Amniotic epithelial cell (primary cell): ENCODE results near the gene PDE11A.
"Not testable (repeated sequence)": the region's sequence is repeated elsewhere in the genome, so short reads cannot be mapped to it uniquely, and the experiment has no call there.

Experiments
- DNase-seq: peaks from one replicate; pipeline ENCODE4 v3.0.0-alpha.2; 2010; ENCODE audit warnings: low read depth

Gene PDE11A

DNA sequence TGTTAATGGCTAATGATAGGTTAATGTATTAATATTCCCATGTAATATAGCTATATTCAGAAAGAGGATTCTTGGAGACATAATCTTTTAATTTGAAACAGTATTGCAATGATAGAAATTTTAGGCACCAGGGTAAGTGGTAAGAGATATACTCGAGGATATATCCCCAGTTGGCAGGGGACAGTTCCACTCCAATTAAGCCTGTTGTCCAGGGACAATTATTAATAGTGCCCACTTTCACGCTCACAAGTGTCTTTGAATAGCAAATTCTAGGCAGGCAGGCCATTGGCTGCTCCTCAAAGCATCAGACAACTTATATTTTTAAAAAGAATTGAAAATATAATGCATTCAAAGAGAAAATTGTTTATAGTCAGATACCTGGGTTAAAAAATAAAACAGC lies 190.7 kb downstream of the PDE11A start:
- DNase-seq: no peak

DNA sequence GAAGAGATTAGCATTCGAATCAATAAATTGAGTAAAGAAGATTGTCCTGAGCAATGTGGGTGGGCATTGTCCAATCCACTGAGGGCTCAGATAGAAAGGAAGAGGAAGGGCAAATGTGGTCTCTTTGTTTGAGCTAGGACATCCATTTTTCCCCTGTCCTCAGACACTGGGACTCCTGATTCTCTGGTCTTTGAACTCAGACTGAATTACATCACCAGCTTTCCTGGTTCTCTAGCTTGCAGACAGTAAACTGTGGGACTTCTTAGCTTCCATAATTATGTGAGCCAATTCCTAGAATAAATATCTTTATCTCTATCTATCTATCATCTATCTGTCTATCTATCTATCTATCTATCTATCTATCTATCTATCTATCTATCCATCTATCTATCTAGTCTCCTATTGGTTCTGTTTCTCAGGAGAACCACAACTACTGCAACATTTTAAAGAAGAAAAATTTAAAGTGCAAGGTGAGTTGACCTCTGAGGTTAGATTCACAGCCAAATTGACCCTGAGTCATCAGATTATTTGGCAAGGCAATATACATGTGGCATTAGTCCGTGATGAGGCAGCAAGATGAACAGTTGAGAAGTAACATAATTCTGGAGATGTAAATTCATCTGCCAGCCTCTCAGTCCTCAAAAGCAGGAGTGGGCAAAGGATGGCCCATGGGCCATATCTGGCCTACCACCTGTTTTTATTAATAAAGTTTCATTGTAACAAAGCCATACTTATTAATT lies 191.4 kb downstream of the PDE11A start:
- DNase-seq: no peak

DNA sequence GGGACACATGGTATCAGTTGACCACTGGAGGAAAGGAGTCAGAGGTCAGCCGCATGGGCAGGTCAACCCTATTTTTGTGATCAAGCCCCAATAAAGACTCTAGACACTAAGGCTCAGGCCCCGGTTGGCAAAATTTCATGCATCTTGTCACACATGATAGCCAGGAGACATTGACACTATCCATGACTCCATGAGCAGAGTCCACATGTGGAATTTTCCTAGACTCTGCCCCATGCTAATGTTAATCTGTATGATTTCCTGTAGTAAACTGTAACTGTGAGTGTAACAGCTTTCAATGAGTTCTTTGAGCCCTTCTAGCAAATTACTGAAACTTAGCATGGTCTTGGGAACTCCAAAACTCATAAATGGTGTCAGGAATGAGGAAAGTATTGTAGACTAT lies 192.3 kb downstream of the PDE11A start:
- no peak for DNase-seq

DNA sequence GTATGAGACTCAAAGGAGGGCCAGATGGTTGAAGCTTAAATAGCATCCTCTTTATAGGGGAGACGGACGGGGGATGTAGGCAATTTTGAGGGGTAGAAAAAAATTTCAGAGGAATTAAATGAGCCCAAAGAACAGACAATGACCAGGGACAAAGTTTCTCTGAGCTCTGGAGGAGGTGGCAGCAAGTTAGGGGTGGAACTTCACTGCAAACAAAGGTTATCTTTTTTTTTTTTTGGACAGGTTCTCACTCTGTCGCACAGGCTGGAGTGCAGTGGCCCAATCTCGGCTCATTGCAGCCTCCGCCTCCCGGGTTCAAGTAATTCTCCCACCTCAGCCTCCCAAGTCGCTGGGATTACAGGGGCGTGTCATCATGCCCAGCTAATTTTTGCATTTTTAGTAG lies 195.6 kb downstream of the PDE11A start:
- no peak for DNase-seq

DNA sequence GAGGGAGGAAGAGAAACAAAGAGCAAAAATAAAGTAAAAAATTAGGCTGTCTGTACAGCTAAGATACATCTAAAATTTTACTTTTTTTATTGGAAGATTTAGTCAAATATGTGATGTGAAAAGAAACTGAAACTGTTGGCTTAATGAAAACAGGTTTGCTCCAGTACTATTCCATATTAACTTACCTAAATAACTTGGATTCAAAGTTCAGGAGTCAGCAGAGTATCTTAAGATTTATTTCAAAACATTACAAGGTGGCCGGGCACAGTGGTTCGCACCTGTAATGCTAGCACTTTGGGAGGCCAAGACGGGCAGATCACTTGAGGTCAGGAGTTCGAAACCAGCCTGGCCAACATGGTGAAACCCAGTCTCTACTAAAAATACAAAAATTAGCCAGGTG lies 197.9 kb downstream of the PDE11A start:
- DNase-seq: no peak

DNA sequence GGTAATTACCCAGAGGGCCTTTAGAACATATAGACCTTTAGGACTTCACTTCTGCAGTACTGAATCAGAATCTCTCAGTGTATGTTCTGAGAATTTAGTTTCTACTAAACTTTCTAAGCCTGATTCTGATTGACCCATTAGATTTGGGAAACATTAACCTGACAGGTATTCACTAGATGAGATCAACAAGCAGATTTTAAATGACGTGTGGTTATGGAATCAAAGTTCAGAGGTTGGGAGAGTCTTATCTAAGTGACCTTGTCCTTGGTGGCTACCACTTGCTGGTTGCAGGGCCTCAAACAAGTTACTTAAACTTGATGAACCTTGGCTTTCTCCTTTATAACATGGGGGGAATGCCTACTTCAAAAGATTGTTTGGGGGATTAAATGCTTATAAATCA lies 198.7 kb downstream of the PDE11A start:
- DNase-seq: no peak

DNA sequence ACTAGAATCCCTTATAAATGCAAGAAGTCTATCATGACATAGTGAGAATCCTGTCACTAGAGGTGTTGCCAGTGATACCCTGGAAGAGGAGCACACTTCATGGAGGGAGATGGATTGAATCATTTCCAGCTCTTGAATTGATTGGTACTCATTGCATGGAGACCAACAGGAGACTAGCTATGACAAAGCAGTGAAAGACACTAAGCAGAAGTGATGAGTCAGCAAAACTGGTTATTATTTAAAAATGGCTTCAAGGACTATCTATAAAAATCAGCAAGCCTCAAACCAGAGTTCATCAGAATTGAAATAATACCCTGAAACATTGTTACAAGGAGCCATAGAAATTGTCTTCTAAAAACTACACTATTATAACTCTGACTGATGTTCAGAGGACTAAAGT lies 200.3 kb downstream of the PDE11A start:
- DNase-seq: no peak

DNA sequence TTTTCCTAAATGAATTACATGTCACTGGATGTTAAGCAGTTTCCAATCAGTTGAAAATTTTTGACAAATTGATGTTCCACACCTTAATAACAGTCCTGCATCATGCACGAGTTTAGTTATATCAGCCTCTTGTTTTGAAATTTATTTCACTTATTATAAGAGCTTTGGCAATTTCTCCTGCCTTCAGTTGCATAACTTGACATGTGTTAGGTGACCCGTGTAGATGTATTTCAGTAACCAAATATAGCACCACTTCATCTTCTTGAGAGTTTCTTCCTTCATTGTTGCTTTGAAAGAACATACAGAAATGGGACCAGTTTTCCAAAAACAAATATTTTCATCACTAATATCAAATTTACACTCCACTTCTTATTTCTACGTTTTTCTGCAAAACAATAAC lies 202.7 kb downstream of the PDE11A start:
- DNase-seq: no peak

DNA sequence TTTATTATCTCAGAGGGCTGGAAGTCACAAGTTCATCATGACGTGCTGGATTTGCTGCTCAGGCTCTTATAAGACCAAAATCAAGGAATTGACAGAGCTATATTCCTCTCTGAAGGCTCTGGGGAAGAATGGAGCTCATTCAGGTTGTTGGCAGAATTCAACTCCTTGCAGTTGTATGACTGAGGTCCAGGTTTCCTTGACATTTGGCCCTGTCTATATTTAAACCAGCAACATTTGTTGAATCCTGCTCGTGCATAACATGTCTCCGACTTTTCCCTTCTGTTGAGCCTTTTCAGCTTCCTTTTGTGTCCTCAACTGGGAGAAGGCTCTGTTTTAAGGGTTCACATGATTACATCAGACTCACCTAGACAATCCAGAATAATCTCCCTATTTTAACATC lies 203.4 kb downstream of the PDE11A start:
- no peak for DNase-seq

DNA sequence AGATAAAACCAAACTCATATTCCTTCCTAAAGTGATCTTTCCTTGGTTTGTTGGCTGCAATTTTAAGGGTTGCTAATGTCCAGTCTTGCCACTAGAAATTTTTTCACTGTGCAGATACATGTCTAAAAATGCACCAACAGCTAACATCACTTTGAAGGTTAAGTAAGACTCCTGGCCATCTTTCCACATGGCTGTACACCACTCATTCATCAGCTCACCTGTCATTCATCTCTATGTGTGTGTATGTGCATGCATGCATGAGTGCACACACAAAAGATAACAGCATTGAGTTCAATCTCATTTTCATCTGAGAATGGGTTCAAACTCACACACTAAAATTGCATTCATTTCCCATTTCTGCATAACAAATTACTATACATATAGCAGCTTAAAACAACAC lies 203.8 kb downstream of the PDE11A start:
- no peak for DNase-seq

DNA sequence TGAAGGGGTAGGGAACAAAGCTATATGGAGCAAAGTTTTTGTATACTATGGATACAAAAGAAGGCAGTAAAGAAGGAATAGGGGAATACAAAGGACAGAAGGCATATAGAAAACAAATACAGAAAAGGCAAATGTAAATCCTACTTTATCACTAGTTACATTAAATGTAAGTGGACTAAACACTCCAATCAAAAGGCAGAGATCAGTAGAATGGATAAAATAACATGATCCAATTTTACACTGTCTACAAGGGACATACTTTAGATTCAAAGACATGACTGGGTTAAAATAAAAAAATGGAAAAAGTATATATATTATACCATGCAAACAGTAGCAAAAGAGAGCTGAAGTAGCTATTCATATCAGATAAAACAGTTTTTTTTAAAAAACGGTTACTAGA lies 215.0 kb downstream of the PDE11A start:
- DNase-seq: no peak

DNA sequence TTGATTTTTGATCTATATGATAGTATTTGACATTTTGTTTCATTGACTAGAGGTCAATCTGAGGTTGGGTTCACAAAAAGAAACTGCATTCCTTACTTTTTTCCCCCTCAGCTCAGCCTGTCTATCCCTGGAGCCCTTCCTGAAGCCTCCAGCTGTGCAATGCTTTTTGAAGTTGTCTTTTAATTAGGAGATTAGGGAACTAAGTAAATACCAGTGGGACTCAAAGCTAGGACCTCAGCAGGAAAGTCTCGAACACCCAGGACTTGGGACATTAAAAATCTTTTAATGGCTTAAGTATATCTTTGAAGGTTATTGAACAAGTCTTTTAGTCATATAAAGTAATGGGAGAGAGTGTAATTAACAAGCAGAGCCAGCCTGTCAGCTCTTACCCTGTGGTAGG lies 220.2 kb downstream of the PDE11A start:
- DNase-seq: no peak

DNA sequence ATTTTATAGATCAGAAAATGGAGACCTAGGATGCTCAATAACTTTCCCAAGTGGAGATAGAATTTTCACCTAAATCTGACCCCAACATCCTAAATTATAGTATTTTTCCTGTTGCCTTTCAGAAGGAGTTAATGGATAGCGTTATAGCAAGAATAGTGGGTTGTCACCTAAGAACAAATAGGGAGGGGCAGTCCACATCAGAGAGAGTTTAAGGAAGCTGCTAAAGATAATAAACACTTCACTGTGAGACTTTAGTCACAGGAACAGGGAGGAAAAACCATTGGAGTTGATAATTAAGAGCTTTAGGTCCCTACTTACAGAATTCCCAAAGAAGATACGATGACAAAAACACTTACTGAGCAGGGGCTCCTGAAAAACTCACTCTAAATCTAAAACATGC lies 229.4 kb downstream of the PDE11A start:
- no peak for DNase-seq

DNA sequence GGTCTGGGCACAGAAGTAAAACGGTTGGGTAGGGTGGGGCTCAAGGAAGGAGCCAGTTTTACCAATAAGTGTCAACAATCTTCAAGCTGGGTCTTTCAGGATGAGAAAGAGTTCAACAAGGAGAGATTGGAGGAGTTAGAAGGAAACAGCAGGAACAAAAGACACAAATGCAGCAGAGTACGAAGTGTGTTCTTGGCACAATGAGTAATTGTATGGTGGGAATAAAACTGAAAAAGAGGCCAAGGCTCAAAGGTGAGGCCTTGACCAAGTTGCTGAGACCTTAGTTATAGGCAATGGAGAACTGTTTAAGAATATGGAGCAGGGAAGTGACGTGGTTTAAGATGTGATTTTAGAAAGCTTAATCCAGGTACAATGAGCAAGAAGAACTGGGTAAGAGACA lies 230.3 kb downstream of the PDE11A start:
- no peak for DNase-seq

DNA sequence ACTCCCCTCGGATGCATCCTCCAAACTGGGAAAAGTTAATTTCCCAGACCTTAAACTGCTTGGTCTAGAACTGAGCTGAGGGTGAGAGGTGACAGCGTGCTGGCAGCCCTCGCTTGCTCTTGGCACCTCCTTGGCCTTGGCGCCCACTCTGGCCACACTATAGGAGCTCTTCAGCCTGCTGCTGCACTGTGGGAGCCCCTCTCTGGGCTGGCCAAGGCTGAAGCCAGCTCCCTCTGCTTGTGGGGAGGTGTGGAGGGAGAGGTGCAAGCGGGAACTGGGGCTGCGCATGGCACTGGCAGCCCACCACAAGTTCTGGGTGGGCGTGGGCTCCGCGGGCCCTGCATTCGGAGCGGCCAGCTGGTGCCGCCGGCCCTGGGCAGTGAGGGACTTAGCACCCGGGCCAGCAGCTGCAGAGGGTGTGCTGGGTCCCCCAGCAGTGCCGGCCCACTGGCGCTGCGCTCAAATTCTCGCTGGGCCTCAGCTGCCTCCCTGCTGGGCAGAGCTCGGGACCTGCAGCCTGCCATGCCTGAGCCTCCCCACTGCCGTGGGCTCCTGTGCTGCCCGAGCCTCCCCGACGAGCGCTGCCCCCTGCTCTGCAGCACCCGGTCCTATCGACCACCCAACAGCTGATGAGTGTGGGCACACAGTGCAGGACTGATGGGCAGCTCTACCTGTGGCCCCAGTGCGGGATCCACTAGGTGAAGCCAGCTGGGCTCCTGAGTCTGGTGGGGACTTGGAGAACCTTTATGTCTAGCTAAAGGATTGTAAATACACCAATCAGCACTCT lies 237.0 kb downstream of the PDE11A start:
- not testable (repeated sequence) for DNase-seq

DNA sequence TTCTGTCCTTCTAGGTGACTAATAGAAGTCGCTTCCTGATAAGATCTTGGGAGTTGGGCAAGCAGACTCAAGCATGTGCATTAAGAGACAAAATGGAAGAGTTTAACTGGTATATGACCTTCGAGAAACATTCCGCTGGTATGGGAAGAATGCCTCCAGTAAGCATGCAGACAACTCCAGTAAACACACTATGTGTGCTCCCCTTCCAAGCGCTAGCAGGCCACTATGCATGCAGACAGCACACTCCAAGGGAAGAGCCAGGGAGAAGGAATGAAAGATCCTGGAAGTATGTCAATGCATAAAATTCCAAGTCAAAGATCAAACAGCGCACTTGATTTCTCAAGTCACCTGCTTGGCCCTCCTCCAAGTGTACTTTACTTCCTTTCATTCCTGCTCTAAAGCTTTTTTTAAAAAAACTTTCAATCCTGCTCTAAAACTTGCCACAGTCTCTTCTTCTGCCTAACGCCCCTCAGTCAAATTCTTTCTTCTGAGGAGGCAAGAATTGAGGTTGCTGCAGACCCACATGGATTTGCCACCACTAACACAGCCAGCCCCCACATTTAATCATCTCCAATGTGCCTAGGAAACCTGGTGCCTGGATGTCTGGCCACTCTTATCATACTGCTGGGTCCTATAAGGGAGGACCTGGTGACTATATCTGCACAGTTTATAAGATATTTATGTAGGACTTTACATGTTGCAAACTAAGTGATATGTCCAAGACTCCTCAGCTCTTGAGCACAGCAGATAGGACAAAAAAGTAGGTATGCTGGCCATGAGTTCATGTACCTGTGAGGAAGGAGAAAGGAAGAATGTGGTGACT lies 239.8 kb downstream of the PDE11A start:
- DNase-seq: no peak

DNA sequence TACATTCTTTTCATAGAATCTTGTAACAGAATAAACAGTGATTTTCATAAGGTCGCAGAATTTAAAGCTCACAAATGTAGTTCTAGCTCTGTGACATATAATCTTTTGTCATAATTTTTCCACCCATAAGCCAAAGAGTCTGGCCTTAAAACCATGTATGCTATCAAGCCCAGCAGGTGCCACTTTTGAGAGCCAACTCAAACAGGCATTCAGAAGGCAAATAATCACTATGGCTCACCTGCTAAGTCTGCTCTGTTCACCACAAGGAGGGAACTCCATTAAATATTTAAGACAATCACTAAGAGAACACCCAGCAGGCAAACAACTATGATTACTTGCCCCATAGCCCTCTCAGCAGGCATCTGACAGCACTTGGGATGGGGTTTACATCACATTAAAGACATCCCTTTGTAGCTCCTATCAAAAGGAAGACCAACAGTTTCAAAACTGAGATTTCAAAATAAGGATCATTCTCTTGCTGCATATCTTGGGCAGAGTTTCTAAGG lies 241.6 kb downstream of the PDE11A start:
- no peak for DNase-seq

DNA sequence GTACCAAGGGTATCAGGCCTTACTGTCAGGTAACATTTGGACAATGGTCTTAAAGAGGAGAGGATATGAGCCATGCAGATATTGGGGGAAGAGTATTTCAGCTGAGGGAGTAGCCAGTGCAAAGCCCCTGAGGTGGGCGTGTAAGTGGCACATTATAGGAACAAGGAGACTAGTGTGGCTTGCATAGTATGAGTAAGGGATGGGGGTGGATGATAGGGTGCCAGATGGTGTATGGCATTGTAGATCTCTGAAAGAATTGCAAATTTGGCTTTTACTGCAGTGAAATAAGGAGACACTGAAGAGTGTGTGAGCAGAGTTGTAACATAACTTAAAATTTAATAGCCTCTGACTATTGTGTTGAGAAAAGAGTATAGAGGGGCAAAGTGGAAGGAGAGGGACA lies 244.0 kb downstream of the PDE11A start:
- no peak for DNase-seq

DNA sequence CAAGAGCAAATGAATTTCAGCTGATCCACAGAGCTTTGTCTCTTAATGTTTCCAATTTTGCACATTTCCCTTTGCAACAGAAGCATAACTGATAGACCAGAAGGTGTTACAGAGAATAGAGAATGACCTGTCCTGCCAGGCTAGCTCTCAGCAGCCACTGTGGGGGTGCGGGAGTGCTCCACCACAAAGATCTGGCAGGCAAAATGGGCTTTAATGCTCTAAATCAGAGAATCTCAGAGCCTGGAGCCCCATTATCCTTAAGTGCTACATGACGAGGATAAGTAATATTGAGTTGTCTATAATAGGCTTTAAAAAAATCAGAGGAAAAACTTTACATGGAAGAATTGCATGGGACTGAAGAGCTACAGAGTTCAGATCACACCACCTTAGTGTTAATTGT lies 245.7 kb downstream of the PDE11A start:
- DNase-seq: no peak

DNA sequence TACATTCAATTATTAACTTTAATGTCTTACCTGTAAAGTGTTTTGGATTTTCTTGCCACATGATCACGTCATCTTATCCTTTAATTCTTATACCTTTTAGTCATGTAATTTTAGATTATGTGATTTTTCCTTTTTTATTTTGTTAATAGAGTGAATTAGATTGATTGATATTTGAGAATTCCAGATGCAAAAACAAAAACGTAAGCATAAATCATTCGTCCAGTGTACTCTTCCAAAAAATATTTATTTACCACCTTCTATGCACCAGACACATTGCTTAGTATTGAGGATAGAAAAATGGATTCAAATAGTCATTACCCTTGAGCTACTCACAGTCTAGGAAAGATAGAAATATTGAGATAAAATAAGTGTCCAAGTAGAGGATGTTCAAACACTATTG lies 249.6 kb downstream of the PDE11A start:
- no peak for DNase-seq

DNA sequence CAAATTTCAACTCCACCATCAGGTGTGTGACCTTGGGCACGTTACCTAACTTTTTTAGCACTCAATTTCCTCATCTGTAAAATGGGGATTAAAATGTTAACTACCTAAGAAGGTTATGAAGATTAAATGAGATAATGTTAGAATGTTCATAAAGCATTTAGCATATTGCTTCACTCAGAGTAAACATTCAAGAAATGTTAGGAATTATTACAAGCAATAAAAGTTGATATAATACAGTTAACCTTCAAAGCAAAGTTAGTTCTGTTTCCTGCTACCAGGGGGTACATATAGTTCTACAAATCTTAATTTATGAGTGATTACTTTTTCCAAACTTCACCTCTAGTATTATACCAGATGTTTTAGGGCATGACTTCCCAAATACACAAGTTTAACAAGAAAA lies 254.2 kb downstream of the PDE11A start:
- DNase-seq: no peak

DNA sequence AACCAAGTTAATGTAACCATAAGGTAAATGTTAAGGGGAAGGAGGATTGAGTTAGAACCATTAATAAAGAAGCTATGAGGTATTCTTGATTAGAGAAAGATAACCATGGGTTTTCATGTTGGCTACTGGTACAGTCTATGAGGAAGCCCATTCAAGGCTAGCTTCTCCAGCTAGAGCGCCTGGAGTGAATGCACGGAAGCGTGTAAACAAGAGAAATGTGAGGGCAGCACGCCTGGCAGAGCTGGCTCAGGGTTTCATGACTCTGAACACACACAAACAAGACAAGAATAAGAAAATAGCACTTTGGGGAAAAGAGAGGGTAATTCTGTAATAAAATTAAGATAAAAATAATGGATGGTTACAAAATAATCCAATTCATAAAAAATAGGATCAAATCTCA lies 255.3 kb downstream of the PDE11A start:
- DNase-seq: no peak

DNA sequence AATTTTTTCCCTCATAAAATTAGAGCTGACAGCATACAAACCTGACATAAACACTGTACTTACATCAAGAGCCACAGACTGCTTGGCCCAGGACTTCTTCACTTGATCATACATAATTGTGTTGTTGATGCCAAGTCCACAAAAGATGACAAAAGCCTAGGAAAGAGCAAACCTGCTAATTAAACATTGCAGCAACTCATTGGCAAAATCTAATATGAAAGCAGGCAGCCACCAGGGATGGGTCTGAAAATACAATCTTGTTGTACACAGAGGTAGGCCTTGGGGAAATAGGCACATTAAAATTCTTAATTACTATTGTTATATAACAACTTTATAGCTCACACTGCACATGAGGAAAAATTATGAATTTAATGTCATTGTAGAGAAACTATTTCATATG lies 255.8 kb downstream of the PDE11A start:
- no peak for DNase-seq
